ENCODE measurements around the gene ZNF316. TPM values are rescaled to one million over a fixed set of nuclear protein-coding genes. Genes with fewer than 3 reads are reported as not detected.

Gene ZNF316
- total and polyA plus RNA-seq, 8 donors = 12.4 to 52.6 (median 17.0) TPM

Other genes starting within 250 kb of the ZNF316 start
- gene DAGLB, start 189.4 kb upstream of the ZNF316 start, total RNA-seq = 10 to 100 TPM in 3 of 6 donors, 1 to 10 TPM in 3; 7.8 to 15.3 (median 9.9) TPM
- 10 to 100 TPM in 1 of 2 donors, 1 to 10 TPM in 1; 10.0 to 16.7 TPM for gene DAGLB, start 189.4 kb upstream of the ZNF316 start, polyA plus RNA-seq
- 10 to 100 TPM; 54.2 to 97.0 (median 82.5) TPM for gene KDELR2, start 153.2 kb upstream of the ZNF316 start, total RNA-seq
- gene KDELR2, start 153.2 kb upstream of the ZNF316 start, polyA plus RNA-seq = 10 to 100 TPM; 47.2 to 63.4 TPM
- under 1 TPM; 0.47 to 1.00 (median 0.75) TPM for gene GRID2IP, start 85.9 kb upstream of the ZNF316 start, total RNA-seq
- gene GRID2IP, start 85.9 kb upstream of the ZNF316 start, polyA plus RNA-seq = under 1 TPM; 0.47 to 0.57 TPM
- gene ZDHHC4, start 59.9 kb upstream of the ZNF316 start, total RNA-seq = 10 to 100 TPM; 28.4 to 42.1 (median 36.0) TPM
- 10 to 100 TPM; 33.1 to 43.4 TPM for gene ZDHHC4, start 59.9 kb upstream of the ZNF316 start, polyA plus RNA-seq
- gene INTS15, start 47.3 kb upstream of the ZNF316 start, total RNA-seq = 10 to 100 TPM; 12.4 to 18.1 (median 14.1) TPM
- 10 to 100 TPM; 21.1 to 23.0 TPM for gene INTS15, start 47.3 kb upstream of the ZNF316 start, polyA plus RNA-seq
- gene ZNF853, start 21.7 kb upstream of the ZNF316 start, total RNA-seq = 1 to 10 TPM; 3.6 to 7.8 (median 5.8) TPM
- 1 to 10 TPM; 1.6 to 4.3 TPM for gene ZNF853, start 21.7 kb upstream of the ZNF316 start, polyA plus RNA-seq
- gene ZNF12, start 69.6 kb downstream of the ZNF316 start, total RNA-seq = 10 to 100 TPM in 3 of 6 donors, 1 to 10 TPM in 3; 7.9 to 15.3 (median 10.2) TPM
- 1 to 10 TPM; 5.9 to 7.2 TPM for gene ZNF12, start 69.6 kb downstream of the ZNF316 start, polyA plus RNA-seq
- gene RSPH10B2, start 116.8 kb downstream of the ZNF316 start, total RNA-seq = under 1 TPM in 2 of 6 donors, not detected in 4; 0.06 to 0.37 TPM
- not detected for gene RSPH10B2, start 116.8 kb downstream of the ZNF316 start, polyA plus RNA-seq
- 10 to 100 TPM; 21.1 to 35.8 (median 24.7) TPM for gene CCZ1B, start 189.0 kb downstream of the ZNF316 start, total RNA-seq
- gene CCZ1B, start 189.0 kb downstream of the ZNF316 start, polyA plus RNA-seq = 10 to 100 TPM; 27.7 to 33.0 TPM

All from pancreas (tissue), 8 donors.